Loucy (cell line): Measurements from ENCODE around the gene RNF11.
A peak's percentile ranks its signal among the peaks of the same experiment; 100 is the strongest.
"Not testable (repeated sequence)": the region's sequence is repeated elsewhere in the genome, so short reads cannot be mapped to it uniquely, and the experiment has no call there.

Experiments used
- H2AFZ ChIP-seq: fragments of 200-600 bp; sonication (generic); 2 replicates; pipeline ENCODE4 v1.6.0; 2016; ENCODE audit warnings: antibody characterized with exemption, mild to moderate bottlenecking, low read length, moderate library complexity
- H3F3A ChIP-seq: fragments of 200-600 bp; 2 replicates; pipeline ENCODE4 v1.6.0; 2016; ENCODE audit warnings: antibody characterized with exemption, low read depth, mild to moderate bottlenecking
- H3K27me3 ChIP-seq: fragments of 200-600 bp; sonication (generic); 2 replicates; pipeline ENCODE4 v1.6.1; 2014; ENCODE audit warnings: low read length, mild to moderate bottlenecking; ENCODE audit not compliant: insufficient read depth, poor library complexity, severe bottlenecking
- H3K36me3 ChIP-seq: fragments of 200-600 bp; sonication (generic); 2 replicates; pipeline ENCODE4 v1.6.1; 2016; ENCODE audit warnings: low read length; ENCODE audit not compliant: insufficient read depth
- H3K4me1 ChIP-seq: fragments of 200-600 bp; sonication (generic); 2 replicates; pipeline ENCODE4 v1.5.1; 2014; ENCODE audit warnings: low read length, mild to moderate bottlenecking; ENCODE audit not compliant: insufficient read depth, poor library complexity, severe bottlenecking
- H3K4me2 ChIP-seq: fragments of 200-600 bp; sonication (generic); 2 replicates; pipeline ENCODE4 v1.6.0; 2014; ENCODE audit warnings: antibody characterized with exemption, low read length, low read depth, mild to moderate bottlenecking; ENCODE audit not compliant: poor library complexity, severe bottlenecking
- H3K4me3 ChIP-seq: fragments of 200-600 bp; sonication (generic); 2 replicates; pipeline ENCODE4 v1.5.1; 2014; ENCODE audit warnings: low read length, mild to moderate bottlenecking, mixed read lengths; ENCODE audit not compliant: poor library complexity, severe bottlenecking
- H3K79me2 ChIP-seq: fragments of 200-600 bp; sonication (generic); 2 replicates; pipeline ENCODE4 v1.6.1; 2014; ENCODE audit warnings: low read length; ENCODE audit not compliant: insufficient read depth
- H3K9ac ChIP-seq: fragments of 200-600 bp; sonication (generic); 2 replicates; pipeline ENCODE4 v1.6.0; 2014; ENCODE audit warnings: mild to moderate bottlenecking, low read depth, low read length, moderate library complexity; ENCODE audit not compliant: poor library complexity, severe bottlenecking
- H3K9me2 ChIP-seq: fragments of 200-600 bp; sonication (generic); replicated peaks from 2 replicates; pipeline ENCODE4 v1.6.1; 2016; ENCODE audit warnings: low read depth, low read length, mixed read lengths
- H3K9me3 ChIP-seq: fragments of 200-600 bp; sonication (generic); 2 replicates; pipeline ENCODE4 v1.6.1; 2014; ENCODE audit warnings: mild to moderate bottlenecking, antibody characterized with exemption, low read length, low read depth; ENCODE audit not compliant: insufficient read depth
- H4K20me1 ChIP-seq: fragments of 200-600 bp; sonication (generic); 2 replicates; pipeline ENCODE4 v1.6.0; 2014; ENCODE audit warnings: antibody characterized with exemption, low read length, mild to moderate bottlenecking; ENCODE audit not compliant: insufficient read depth, poor library complexity, severe bottlenecking
- EZH2phosphoT487 ChIP-seq: fragments of 200-600 bp; IDR thresholded peaks from 2 replicates; pipeline ENCODE4 v1.6.1; 2018; ENCODE audit warnings: antibody characterized with exemption, mild to moderate bottlenecking, moderate library complexity, borderline replicate concordance
- TF ChIP-seq, protein P1 (sequence below): fragments of 200-600 bp; sonication (generic); conservative IDR thresholded peaks from 2 replicates; pipeline ENCODE4 v1.5.1; 2014; ENCODE audit warnings: mild to moderate bottlenecking, antibody characterized with exemption, low read length

RNF11 gene

DNA sequence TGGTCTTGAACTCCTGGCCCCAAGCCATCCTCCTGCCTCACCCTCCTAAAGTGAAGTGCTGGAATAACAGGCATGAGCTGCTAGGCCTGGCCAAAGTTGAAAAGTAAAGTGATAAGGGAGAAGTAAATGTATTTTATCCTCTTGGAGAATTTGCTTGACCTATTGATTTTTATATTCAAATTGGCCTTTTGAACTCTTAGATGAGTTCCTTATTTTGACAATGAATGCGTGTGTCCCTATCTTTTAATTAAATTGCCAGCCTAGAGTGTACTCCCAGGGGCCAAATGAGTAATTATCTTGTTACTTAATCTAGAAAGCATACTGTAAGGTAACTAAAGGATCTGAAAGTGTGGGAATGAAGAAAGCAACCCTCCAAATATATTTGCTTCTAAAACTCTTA, 11.4 kb downstream of the RNF11 start:
- H3K4me2 ChIP-seq, result peak overlapping the region; percentile 26
- peaks cover 15% of the 10 kb centered on the region for H3K4me1 ChIP-seq
- H3K27me3 ChIP-seq, result no peaks in the 10 kb centered on the region
- peaks cover 97% of the 10 kb centered on the region for H3K79me2 ChIP-seq
- H3F3A ChIP-seq, result no peaks in the 10 kb centered on the region
- TF ChIP-seq, protein P1, sequence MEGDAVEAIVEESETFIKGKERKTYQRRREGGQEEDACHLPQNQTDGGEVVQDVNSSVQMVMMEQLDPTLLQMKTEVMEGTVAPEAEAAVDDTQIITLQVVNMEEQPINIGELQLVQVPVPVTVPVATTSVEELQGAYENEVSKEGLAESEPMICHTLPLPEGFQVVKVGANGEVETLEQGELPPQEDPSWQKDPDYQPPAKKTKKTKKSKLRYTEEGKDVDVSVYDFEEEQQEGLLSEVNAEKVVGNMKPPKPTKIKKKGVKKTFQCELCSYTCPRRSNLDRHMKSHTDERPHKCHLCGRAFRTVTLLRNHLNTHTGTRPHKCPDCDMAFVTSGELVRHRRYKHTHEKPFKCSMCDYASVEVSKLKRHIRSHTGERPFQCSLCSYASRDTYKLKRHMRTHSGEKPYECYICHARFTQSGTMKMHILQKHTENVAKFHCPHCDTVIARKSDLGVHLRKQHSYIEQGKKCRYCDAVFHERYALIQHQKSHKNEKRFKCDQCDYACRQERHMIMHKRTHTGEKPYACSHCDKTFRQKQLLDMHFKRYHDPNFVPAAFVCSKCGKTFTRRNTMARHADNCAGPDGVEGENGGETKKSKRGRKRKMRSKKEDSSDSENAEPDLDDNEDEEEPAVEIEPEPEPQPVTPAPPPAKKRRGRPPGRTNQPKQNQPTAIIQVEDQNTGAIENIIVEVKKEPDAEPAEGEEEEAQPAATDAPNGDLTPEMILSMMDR, result no peak
- TF ChIP-seq EZH2phosphoT487, result no peak
- peak overlapping the region; percentile 27 for H3K9ac ChIP-seq
- H3K36me3 ChIP-seq, result no peaks in the 10 kb centered on the region
- H4K20me1 ChIP-seq, result peaks cover 34% of the 10 kb centered on the region
- no peaks in the 10 kb centered on the region for H3K9me3 ChIP-seq
- H3K4me3 ChIP-seq, result no peak overlapping the region
- no peak overlapping the region for H2AFZ ChIP-seq
- no peaks in the 10 kb centered on the region for H3K9me2 ChIP-seq

DNA sequence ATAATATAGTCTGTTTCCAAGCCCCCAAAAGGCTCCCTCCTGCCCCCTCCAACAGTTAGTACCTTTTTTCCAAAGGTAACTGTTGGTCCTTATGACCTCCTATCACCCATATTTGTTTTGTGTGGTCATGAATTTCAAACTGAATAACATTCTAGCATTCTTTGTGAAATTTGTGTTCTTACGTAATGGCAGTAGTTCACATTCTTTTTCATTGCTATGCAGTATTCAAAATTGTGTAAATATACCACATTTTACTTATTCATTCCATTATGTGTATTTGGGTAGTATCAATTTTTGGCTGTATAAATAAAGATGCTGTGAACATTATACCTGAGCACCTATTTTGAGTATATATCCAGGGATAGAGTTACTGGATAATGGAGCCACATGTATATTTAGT, 13.4 kb downstream of the RNF11 start:
- Histone ChIP-seq H4K20me1 (peaks cover 40% of the 10 kb centered on the region), H3K9me2 (no peaks in the 10 kb centered on the region), H3K79me2 (peaks cover 98% of the 10 kb centered on the region), H2AFZ (no peak overlapping the region), H3K9me3 (no peaks in the 10 kb centered on the region), H3F3A (no peaks in the 10 kb centered on the region), H3K4me1 (peaks cover 13% of the 10 kb centered on the region), H3K4me3 (no peak overlapping the region), H3K9ac (no peak overlapping the region), H3K27me3 (no peaks in the 10 kb centered on the region), H3K4me2 (no peak overlapping the region), H3K36me3 (no peaks in the 10 kb centered on the region)
- TF ChIP-seq, protein P1, result no peak
- no peak for TF ChIP-seq EZH2phosphoT487

DNA sequence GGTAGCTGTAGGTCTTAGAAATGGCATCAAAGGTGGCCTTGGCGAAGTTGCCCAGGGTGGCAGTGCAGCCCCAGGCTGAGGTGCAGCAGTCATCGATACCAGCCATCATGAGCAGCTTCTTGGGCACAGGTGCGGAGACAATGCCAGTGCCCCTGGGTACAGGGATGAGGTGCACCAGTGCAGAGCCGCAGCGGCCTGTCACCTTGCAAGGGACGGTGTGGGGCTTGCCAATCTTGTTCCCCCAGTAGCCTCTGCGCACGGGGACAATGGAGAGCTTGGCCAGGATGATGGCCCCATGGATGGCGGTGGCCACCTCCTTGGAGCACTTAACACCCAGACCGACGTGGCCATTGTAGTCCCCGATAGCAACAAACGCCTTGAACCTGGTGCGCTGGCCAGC, 14.7 kb downstream of the RNF11 start:
- not testable (repeated sequence) for H3K36me3 ChIP-seq, H3F3A ChIP-seq, H3K4me2 ChIP-seq, H3K9me2 ChIP-seq, H3K9me3 ChIP-seq, H3K9ac ChIP-seq, H3K4me3 ChIP-seq, H3K27me3 ChIP-seq, H2AFZ ChIP-seq
- H3K79me2 ChIP-seq, result peaks cover 96% of the 10 kb centered on the region
- peaks cover 51% of the 10 kb centered on the region for H4K20me1 ChIP-seq
- H3K4me1 ChIP-seq, result peaks cover 13% of the 10 kb centered on the region

DNA sequence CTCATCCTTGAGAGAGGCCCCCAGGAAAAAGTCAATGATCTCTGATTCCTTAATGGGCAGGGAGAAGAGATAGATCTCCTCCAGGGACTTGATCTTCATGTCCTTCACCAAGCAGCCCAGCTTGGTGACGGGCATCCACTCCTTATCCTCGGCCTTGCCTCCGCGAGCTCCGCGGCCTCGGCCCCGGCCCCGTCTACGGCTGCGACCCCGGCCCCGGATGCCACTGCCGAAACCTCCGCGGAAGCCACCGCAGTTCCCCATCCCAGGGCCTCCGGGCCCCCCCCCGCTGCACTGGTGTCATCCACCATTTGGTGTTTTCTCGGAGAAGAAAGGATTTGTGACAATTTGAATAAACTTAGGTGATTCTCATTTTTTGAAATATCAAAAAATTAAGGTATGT, 15.1 kb downstream of the RNF11 start:
- not testable (repeated sequence) for H3F3A ChIP-seq, H3K4me3 ChIP-seq, H3K4me2 ChIP-seq, H3K27me3 ChIP-seq, H3K36me3 ChIP-seq, H3K9ac ChIP-seq, H3K9me2 ChIP-seq, H2AFZ ChIP-seq, H3K9me3 ChIP-seq
- Histone ChIP-seq H4K20me1 (peaks cover 51% of the 10 kb centered on the region), H3K79me2 (peaks cover 96% of the 10 kb centered on the region), H3K4me1 (peaks cover 13% of the 10 kb centered on the region)
